ENCODE results near the gene DDI2. TPM values are rescaled to one million over a fixed set of nuclear protein-coding genes. Genes with fewer than 3 reads are reported as not detected.
A peak's percentile ranks its signal among the peaks of the same experiment; 100 is the strongest.

Gene DDI2
- total and polyA plus RNA-seq, 12 donors = 2.1 to 29.6 (median 23.9) TPM

DNA sequence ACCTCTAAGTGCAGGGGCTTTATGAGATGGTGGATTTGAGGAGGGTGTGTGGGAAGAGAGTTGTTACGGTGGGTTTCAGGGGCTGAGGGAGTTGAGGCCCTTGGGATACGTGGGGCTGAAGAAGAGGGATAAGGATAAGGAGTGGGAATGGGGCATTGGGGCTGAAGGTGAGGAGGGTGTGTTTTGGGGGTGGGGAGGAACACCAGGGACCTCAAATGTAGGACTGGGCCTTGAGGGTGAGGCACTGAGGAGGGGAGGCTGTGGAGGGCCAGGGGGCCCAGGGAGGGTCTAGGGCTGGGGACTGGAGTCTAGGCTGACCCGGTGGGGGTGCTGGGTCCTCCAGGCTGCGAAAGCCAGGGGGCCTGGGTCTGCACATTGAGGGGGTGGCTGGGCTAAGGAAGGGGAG lies 65.7 kb downstream of the DDI2 start:
- peaks cover 3 to 71% (median 35%) of the 10 kb centered on the region in 9 donors for H3K4me1 ChIP-seq
- peak in 2 of 8 donors; percentile 16 to 24 for ATAC-seq
- WGBS, 2 donors = 77 to 94% methylated on average over 4 of the region's 4 CpGs
- DNase-seq = no peak
- no peaks in the 10 kb centered on the region for H3K27me3 ChIP-seq
- TF ChIP-seq, protein P1, sequence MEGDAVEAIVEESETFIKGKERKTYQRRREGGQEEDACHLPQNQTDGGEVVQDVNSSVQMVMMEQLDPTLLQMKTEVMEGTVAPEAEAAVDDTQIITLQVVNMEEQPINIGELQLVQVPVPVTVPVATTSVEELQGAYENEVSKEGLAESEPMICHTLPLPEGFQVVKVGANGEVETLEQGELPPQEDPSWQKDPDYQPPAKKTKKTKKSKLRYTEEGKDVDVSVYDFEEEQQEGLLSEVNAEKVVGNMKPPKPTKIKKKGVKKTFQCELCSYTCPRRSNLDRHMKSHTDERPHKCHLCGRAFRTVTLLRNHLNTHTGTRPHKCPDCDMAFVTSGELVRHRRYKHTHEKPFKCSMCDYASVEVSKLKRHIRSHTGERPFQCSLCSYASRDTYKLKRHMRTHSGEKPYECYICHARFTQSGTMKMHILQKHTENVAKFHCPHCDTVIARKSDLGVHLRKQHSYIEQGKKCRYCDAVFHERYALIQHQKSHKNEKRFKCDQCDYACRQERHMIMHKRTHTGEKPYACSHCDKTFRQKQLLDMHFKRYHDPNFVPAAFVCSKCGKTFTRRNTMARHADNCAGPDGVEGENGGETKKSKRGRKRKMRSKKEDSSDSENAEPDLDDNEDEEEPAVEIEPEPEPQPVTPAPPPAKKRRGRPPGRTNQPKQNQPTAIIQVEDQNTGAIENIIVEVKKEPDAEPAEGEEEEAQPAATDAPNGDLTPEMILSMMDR (IDR thresholded peaks at IDR 0.05) = no peak
- H3K9me3 ChIP-seq = no peaks in the 10 kb centered on the region
- H3K4me3 ChIP-seq = no peak overlapping the region
- peaks cover 0 to 2% (median 0%) of the 10 kb centered on the region in 9 donors for H3K36me3 ChIP-seq
- H3K27ac ChIP-seq = peak overlapping the region in 8 of 10 donors; percentile 12 to 99 (median 94)
- intact Hi-C loops (cut with DNase I) = loop anchor here in 1 of 10 donors (10.0 kb wide), 1 partner anchor 52 kb away; the partner anchor contains the start of gene SLC25A34

DNA sequence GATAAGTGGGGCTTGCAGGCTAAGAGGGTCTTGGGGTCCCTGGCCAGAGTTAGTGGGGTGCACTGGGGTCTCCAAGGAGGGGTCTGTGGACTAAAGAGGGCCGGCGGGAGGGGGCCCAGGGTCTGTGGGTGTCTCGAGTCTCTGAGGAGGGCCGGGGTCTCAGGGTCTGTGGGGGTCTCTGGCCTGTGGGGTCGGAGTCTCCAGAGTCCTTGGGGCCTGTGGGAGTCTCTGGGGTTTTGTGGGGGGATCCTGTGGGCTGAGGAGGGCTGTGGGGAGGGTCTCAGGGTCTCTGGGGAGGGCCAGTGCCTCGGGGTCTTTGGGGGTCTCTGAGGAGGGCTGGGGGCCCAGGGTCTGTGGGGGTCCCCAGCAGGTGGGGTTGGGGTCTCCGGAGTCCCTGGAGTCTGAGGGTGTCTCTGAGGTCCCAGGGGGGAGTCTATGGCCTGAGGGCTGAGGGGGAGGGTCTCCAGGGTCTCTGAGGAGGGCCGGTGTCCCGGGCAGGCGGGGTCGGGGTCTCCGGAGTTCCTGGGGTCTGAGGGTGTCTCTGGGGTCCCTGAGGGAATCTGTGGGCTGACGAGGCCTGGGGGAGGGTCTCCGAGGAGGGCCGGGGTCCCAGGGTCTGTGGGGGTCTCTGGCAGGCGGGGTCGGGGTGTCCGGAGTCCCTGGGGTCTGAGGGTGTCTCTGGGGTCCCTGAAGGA lies 66.2 kb downstream of the DDI2 start:
- no peak for DNase-seq
- peak in 4 of 8 donors; percentile 1 to 38 (median 7) for ATAC-seq
- Histone ChIP-seq H3K36me3 (peaks cover 0 to 4% (median 0%) of the 10 kb centered on the region in 9 donors), H3K4me1 (peaks cover 3 to 73% (median 35%) of the 10 kb centered on the region in 9 donors), H3K4me3 (peak overlapping the region; percentile 41 to 98 (median 90)), H3K27ac (peak overlapping the region; percentile 81 to 99 (median 96)), H3K27me3 (no peaks in the 10 kb centered on the region), H3K9me3 (no peaks in the 10 kb centered on the region)
- intact Hi-C loops (cut with DNase I) = loop anchor here in 1 of 10 donors (10.0 kb wide), 1 partner anchor 51 kb away; the partner anchor contains the start of gene SLC25A34
- TF ChIP-seq, protein P1 (IDR thresholded peaks at IDR 0.05) = no peak
- WGBS, 2 donors = 42 to 43% methylated on average over 18 of the region's 18 CpGs

DNA sequence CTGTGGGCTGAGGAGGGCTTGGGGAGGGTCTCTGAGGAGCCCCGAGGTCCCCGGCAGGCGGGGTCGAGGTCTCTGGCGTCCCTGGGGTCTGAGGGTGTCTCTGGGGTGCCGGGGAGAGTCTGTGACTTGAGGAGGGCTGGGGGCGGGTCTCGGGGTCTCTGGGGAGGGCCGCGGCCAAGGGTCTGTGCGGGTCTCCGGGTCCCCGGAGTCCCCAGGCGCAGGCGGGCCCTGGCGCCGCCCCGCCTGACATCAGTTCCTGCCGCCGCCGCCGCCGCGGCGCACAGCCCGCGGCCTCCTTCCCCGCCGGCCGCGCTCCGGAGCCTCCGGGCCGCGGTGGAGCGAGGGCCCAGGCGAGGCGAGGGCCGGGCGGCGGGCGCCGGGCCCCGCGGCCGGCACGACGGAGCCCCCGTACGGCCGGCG lies 66.8 kb downstream of the DDI2 start, which contains the start of gene PLEKHM2:
Gene PLEKHM2, plus strand, starts transcription at position 279 of the 420 bp plus-strand sequence. CDS start 239 bp downstream, outside the sequence.
- Histone ChIP-seq H3K9me3 (no peaks in the 10 kb centered on the region), H3K27me3 (no peaks in the 10 kb centered on the region), H3K4me3 (peak within 1 kb of the TSS; percentile 61 to 98 (median 94)), H3K36me3 (peaks cover 0 to 6% (median 0%) of the 10 kb centered on the region in 9 donors), H3K4me1 (peaks cover 3 to 70% (median 35%) of the 10 kb centered on the region in 9 donors), H3K27ac (peak within 1 kb of the TSS; percentile 81 to 99 (median 97))
- intact Hi-C loops (cut with DNase I) = loop anchor here in 1 of 10 donors (10.0 kb wide), 1 partner anchor 51 kb away; the partner anchor contains the start of gene SLC25A34
- DNase-seq = peak in 1 of 2 donors; percentile 66
- TF ChIP-seq, protein P1 (IDR thresholded peaks at IDR 0.05) = no peak
- 0% methylated on average over 2 to 52 of the region's 52 CpGs for WGBS, 2 donors
- ATAC-seq = peak; percentile 61 to 87 (median 74)

DNA sequence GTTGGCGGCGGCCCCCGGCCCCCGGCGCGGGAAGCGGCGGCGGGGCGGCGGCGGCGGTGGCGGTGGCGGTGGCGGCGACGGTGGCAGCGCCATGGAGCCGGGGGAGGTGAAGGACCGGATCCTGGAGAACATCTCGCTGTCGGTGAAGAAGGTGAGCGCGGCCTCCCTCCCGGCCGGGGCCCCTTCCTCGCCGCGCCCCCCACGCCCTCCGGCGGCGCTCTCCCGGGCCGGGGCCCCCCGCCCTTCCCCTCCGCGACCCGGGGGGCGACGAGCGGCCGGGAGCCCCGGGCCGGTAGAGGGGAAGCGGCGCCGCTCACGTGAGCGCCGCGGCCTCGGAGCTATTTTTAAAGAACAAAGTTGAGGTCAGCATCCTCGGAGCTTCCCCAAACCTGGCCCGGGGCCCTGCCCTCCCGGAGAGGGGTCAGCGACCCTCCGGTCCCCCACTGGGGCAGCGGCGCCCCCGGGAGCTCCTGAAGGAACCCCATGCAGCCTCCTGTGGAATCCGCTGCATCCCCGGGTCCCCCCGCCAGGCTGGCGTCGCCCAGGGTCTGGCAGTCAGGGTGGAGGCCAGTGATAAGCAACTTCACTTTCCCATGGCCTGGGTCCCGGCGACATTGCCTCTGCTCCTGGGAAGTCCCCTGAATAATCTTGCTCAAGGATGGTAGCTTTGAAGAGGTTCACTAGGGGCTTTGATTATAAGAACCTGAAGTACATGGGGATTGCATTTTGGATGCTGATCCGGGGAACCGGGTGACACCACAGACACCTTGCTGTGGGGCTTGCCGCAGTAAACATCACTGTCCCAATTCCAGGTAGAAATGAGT lies 67.4 kb downstream of the DDI2 start:
- ATAC-seq (peak; percentile 19 to 57 (median 38)), DNase-seq (peak; percentile 43 to 47)
- Histone ChIP-seq H3K27ac (peak overlapping the region; percentile 77 to 99 (median 94)), H3K4me1 (peaks cover 3 to 69% (median 35%) of the 10 kb centered on the region in 9 donors), H3K4me3 (peak overlapping the region; percentile 61 to 98 (median 94)), H3K9me3 (no peaks in the 10 kb centered on the region), H3K36me3 (peaks cover 0 to 12% (median 0%) of the 10 kb centered on the region in 9 donors), H3K27me3 (no peaks in the 10 kb centered on the region)
- intact Hi-C loops (cut with DNase I) = loop anchor here in 1 of 10 donors (10.0 kb wide), 1 partner anchor 50 kb away; the partner anchor contains the start of gene SLC25A34
- 1% methylated on average over 50 to 66 of the region's 72 CpGs for WGBS, 2 donors
- TF ChIP-seq, protein P1 (IDR thresholded peaks at IDR 0.05) = peak in 3 of 9 donors; percentile 7 to 15 (median 14)

Data from heart right ventricle (tissue), 16 donors.